ENCODE results near the gene LGR6. TPM values are rescaled to one million over a fixed set of nuclear protein-coding genes. Genes with fewer than 3 reads are reported as not detected.

Gene LGR6
- total RNA-seq, 4 donors from 2014 or later = 0.12 to 2.8 (median 0.48) TPM

DNA sequence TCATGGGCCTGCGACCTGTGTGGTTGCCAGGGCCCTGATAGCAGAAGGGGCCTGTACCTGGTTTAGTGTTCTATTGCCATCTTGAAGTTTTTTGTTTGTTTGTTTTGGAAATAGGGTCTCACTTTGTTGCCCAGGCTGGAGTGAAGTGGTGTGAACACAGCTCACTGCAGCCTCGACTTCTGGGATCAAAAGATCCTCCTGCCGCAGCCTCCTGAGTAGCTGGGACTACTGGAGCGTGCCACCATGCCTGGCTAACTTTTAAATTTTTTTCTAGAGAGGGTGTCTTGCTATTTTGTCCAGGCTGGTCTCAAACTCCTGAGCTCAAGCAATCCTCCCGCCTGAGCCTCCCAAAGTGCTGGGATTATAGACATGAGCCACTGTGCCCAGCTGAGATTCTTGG is 75.2 kb downstream of the LGR6 start:
- 89% methylated on average over 1 of the region's 5 CpGs; no CpG with 5 or more reads in 1 of the 2 donors for WGBS, 2 donors (ENCODE audit: low coverage in 1 of 2)
- H3K36me3 ChIP-seq = no peaks in the 10 kb centered on the region
- no peak for TF ChIP-seq POLR2A (IDR thresholded peaks at IDR 0.05)
- no peak for TF ChIP-seq POLR2AphosphoS5 (IDR thresholded peaks at IDR 0.05)
- no peak for TF ChIP-seq EP300 (IDR thresholded peaks at IDR 0.05)
- TF ChIP-seq, protein P1, sequence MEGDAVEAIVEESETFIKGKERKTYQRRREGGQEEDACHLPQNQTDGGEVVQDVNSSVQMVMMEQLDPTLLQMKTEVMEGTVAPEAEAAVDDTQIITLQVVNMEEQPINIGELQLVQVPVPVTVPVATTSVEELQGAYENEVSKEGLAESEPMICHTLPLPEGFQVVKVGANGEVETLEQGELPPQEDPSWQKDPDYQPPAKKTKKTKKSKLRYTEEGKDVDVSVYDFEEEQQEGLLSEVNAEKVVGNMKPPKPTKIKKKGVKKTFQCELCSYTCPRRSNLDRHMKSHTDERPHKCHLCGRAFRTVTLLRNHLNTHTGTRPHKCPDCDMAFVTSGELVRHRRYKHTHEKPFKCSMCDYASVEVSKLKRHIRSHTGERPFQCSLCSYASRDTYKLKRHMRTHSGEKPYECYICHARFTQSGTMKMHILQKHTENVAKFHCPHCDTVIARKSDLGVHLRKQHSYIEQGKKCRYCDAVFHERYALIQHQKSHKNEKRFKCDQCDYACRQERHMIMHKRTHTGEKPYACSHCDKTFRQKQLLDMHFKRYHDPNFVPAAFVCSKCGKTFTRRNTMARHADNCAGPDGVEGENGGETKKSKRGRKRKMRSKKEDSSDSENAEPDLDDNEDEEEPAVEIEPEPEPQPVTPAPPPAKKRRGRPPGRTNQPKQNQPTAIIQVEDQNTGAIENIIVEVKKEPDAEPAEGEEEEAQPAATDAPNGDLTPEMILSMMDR (IDR thresholded peaks at IDR 0.05) = no peak
- no peaks in the 10 kb centered on the region for H3K4me1 ChIP-seq
- H3K9me3 ChIP-seq = no peaks in the 10 kb centered on the region
- ATAC-seq = no peak
- peaks cover 39% of the 10 kb centered on the region for H3K27me3 ChIP-seq
- no peak overlapping the region for H3K4me3 ChIP-seq
- no peak overlapping the region for H3K27ac ChIP-seq

DNA sequence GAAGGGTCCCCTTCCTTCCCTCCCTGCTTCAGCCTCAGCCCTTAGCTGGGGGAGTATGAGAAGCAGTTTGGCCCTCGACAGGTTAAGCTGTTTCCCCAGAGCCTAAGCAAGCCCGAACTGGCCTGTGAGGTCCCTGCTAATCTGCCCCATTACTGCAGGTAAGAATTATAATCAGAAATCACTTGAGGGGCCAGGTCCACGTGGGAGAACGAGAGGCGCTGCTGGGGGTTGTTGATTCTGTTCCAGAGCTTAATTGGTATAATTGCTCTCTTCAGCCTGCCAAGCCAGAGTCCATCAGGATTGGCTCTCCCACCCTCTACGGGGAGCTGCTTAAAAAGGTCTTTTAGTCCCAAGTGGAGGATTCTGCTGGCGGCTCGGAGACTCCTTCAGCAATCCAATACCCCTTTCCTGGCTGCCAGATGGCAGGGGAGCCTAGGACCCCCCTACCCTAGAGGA is 77.3 kb downstream of the LGR6 start:
- no peaks in the 10 kb centered on the region for H3K4me1 ChIP-seq
- no peak for ATAC-seq
- 15% methylated on average over 4 of the region's 8 CpGs; no CpG with 5 or more reads in 1 of the 2 donors for WGBS, 2 donors (ENCODE audit: low coverage in 1 of 2)
- H3K27ac ChIP-seq = no peak overlapping the region
- H3K27me3 ChIP-seq = peaks cover 18% of the 10 kb centered on the region
- no peaks in the 10 kb centered on the region for H3K9me3 ChIP-seq
- no peak for TF ChIP-seq POLR2A (IDR thresholded peaks at IDR 0.05)
- TF ChIP-seq, protein P1 (IDR thresholded peaks at IDR 0.05) = no peak
- no peak for TF ChIP-seq EP300 (IDR thresholded peaks at IDR 0.05)
- no peak for TF ChIP-seq POLR2AphosphoS5 (IDR thresholded peaks at IDR 0.05)
- no peaks in the 10 kb centered on the region for H3K36me3 ChIP-seq
- no peak overlapping the region for H3K4me3 ChIP-seq

DNA sequence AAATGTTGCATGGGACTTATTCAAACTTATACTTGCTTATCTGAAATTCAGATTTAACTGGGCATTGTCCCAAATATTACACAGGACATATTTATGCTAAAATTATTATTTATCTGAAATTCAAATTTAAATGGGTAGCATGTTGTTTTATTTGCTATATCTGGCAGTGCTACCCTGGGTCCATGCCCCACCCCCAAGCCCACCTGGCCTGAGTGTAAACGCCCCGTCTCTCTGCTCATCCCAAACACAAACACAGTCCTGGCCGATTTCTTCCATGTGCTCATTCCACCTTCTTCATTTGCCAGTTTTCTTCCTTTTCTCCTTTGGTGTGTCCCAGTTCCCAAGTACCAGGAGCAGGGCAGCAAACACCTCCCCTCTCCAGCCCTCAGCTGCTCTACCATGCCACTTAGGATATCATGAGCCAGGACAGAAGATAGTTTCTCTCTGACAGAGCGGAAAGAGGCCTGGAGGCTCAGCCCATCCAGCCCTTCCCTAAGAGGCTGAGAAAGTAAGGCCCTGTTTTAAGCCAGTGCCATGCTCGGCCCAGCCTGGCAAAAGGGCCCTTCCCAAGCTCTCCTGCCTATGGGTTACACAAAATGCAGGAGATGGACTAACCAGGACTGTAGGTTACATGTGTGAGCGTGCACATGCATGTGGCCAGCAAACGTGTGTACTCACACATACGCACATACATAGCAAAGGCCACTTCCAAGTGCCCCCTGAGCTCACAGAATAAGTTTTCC is 78.7 kb downstream of the LGR6 start:
- Histone ChIP-seq H3K4me1 (no peaks in the 10 kb centered on the region), H3K4me3 (no peak overlapping the region), H3K9me3 (no peaks in the 10 kb centered on the region), H3K27ac (no peak overlapping the region), H3K27me3 (peaks cover 16% of the 10 kb centered on the region), H3K36me3 (no peaks in the 10 kb centered on the region)
- 53 to 66% methylated on average over 3 of the region's 8 CpGs for WGBS, 2 donors (ENCODE audit: low coverage in 1 of 2)
- TF ChIP-seq EP300 (IDR thresholded peaks at IDR 0.05) = no peak
- TF ChIP-seq POLR2AphosphoS5 (IDR thresholded peaks at IDR 0.05) = no peak
- no peak for ATAC-seq

DNA sequence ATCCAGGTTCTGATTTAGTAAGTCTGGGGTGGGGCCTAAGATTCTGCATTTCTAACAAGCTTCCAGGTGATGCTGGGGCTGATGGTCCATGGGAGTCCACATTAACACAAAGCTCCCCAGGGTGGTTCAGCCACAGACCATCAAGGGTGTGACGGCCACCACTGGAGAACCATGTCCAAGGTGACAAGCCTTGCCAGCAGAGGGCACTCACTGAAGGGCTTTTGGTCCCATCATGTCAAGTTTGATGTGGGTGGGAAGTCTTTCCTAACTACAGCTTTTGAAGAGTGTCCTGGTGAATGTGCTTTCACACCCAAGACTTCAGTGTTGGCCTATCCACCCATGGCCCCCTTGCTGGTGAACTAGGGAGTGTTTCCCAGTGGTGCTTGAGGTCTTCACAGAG is 81.0 kb downstream of the LGR6 start:
- TF ChIP-seq EP300 (IDR thresholded peaks at IDR 0.05) (no peak), POLR2A (IDR thresholded peaks at IDR 0.05) (no peak), POLR2AphosphoS5 (IDR thresholded peaks at IDR 0.05) (no peak)
- TF ChIP-seq, protein P1 (IDR thresholded peaks at IDR 0.05) = no peak
- WGBS, 2 donors (ENCODE audit: low coverage in 1 of 2) = 100% methylated on average over 1 of the region's 1 CpG; no CpG with 5 or more reads in 1 of the 2 donors

DNA sequence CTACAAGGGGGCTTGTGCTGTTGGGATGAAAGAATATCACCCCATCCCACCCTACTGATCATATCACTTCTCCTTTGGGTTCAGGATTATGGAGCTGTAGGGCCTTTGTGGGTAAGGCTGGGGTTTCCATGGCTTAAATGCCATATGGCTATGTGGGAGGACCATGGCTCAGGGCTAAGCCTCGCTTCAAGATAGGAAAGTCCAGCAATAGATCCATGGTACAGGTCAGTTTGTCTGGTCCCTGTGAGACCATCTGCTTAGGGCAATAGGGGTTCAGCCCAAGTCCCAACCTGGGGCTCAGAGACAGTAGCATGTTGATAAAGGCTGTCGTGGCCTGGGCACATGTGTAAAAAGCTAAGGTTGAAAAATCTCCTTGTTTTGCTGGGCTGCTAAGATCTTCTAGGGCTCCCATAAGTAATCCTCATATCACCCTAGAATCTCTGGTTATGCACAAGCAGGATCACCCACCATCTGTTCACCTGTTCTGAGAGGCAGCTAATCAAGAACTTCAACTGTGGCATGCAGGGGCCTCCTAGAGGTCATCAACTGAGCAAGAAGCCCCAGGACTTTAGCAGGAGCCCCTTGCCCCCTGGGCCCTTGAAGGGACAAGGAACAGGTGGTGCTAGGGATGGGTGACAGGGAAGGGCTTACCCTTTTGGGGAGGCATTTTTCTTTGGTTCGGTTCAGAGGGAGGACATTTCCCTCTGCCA is 81.6 kb downstream of the LGR6 start:
- TF ChIP-seq, protein P1 (IDR thresholded peaks at IDR 0.05) = no peak
- TF ChIP-seq POLR2A (IDR thresholded peaks at IDR 0.05) = no peak
- TF ChIP-seq EP300 (IDR thresholded peaks at IDR 0.05) = no peak
- no peak for TF ChIP-seq POLR2AphosphoS5 (IDR thresholded peaks at IDR 0.05)
- Histone ChIP-seq H3K36me3 (no peaks in the 10 kb centered on the region), H3K27ac (no peak overlapping the region), H3K4me3 (no peak overlapping the region), H3K4me1 (no peaks in the 10 kb centered on the region), H3K27me3 (peaks cover 12% of the 10 kb centered on the region), H3K9me3 (no peaks in the 10 kb centered on the region)
- no peak for ATAC-seq
- no CpG with 5 or more reads among the region's 3 CpGs for WGBS, 2 donors (ENCODE audit: low coverage in 1 of 2)

More for the DNA sequence above, 81.0 kb downstream of the LGR6 start:
- no peak for ATAC-seq
- H3K27ac ChIP-seq = no peak overlapping the region
- no peaks in the 10 kb centered on the region for H3K36me3 ChIP-seq
- no peaks in the 10 kb centered on the region for H3K9me3 ChIP-seq
- no peak overlapping the region for H3K4me3 ChIP-seq
- peaks cover 12% of the 10 kb centered on the region for H3K27me3 ChIP-seq
- no peaks in the 10 kb centered on the region for H3K4me1 ChIP-seq

All from gastroesophageal sphincter (tissue), 4 donors.